Activated CD4-positive, alpha-beta T cell treated with anti-CD3 and anti-CD28 coated beads, Interleukin-2, amount 10 ng/mL, durations not matched to agents 24 days and 14 days (primary cell): Measurements from ENCODE around the gene CTDNEP1. TPM values are rescaled to one million over a fixed set of nuclear protein-coding genes. Genes with fewer than 3 reads are reported as not detected.
A peak's percentile ranks its signal among the peaks of the same experiment; 100 is the strongest.

Experiments
- DNase-seq: peaks from one replicate; pipeline ENCODE4 v3.0.0; 2022
- H3K27ac Mint-ChIP-seq: one replicate; pipeline ENCODE4 v1.8.0; 2022; ENCODE audit warnings: mild to moderate bottlenecking, mixed read lengths
- H3K27me3 Mint-ChIP-seq: one replicate; pipeline ENCODE4 v1.8.0; 2022; ENCODE audit warnings: mixed read lengths
- H3K36me3 Mint-ChIP-seq: one replicate; pipeline ENCODE4 v1.8.0; 2022; ENCODE audit warnings: low read depth, mild to moderate bottlenecking, mixed read lengths
- H3K4me1 Mint-ChIP-seq: one replicate; pipeline ENCODE4 v1.8.0; 2021; ENCODE audit warnings: mixed read lengths
- H3K4me3 Mint-ChIP-seq: one replicate; pipeline ENCODE4 v1.8.0; 2022; ENCODE audit warnings: mild to moderate bottlenecking, moderate library complexity, mixed read lengths
- H3K9me3 Mint-ChIP-seq: one replicate; pipeline ENCODE4 v1.8.0; 2021; ENCODE audit warnings: mixed read lengths
- intact Hi-C: fragments of 100-400 bp; cut with micrococcal nuclease; formaldehyde crosslinking; loops from one replicate; pipeline ENCODE4 v1.15.1; 2023
- total RNA-seq: library from RNA; stranded (reverse); gene quantifications from 2 replicates; pipeline ENCODE4 v1.2.3, GENCODE V29; 2022

CTDNEP1 gene
- total RNA-seq: 188 and 190 TPM in 2 replicates

DNA sequence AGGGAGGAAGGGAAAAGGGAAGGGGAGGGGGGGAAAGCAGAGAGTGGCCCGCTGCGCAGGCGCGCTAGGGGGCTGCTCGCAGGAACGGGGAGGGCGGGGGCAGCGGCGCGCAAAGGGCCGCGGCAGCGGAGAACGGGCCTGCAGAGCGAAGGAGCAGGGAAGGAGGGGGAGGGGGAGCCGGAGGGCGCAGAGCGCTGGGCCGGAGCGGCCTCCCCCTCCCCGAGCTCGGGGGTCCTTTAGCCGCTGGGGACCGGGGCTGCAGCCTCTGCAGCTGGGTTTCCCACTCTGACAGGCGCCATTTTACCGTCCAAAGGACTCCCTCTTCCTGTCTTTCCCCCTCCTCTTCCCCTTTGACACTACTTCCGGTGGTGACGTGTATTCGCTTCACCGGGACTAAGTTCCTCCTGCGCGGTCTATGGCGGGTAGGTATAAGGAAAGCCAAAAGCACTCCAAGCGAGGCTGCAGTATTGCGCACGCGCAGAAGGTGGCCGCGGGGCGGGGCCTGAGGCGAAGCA is at the start of gene CTDNEP1:
Gene CTDNEP1 (minus strand): TSS at position 74 of the 515 bp plus-strand sequence. CDS start 438 bp downstream, outside the sequence.
- H3K4me1 Mint-ChIP-seq: peaks cover 46% of the 10 kb centered on the region
- peak within 1 kb of the TSS; percentile 95 for H3K4me3 Mint-ChIP-seq
- intact Hi-C loops: loop anchor here (1.0 to 5.0 kb wide), 6 partner anchors 8 to 436 kb away; partner anchors contain the start of genes EIF5A, PHF23, SENP3 and TP53
- no peaks in the 10 kb centered on the region for H3K9me3 Mint-ChIP-seq
- peaks cover 43% of the 10 kb centered on the region for H3K36me3 Mint-ChIP-seq
- DNase-seq: peak; percentile 100
- peak within 1 kb of the TSS; percentile 100 for H3K27ac Mint-ChIP-seq
- no peaks in the 10 kb centered on the region for H3K27me3 Mint-ChIP-seq

GRCh38 chr17:7296189-7296861 is 44.8 kb upstream of the CTDNEP1 start:
- Mint-ChIP-seq H3K27me3 (peaks cover 45% of the 10 kb centered on the region), H3K27ac (no peak overlapping the region), H3K36me3 (no peaks in the 10 kb centered on the region), H3K4me1 (peaks cover 15% of the 10 kb centered on the region), H3K9me3 (no peaks in the 10 kb centered on the region), H3K4me3 (peak overlapping the region; percentile 77)
- intact Hi-C loops: loop anchor here (1.0 to 2.0 kb wide), 3 partner anchors 16 to 244 kb away; no protein-coding TSS in a partner anchor
- peak; percentile 93 for DNase-seq

GRCh38 chr17:7295230-7296180 is 44.0 kb upstream of the CTDNEP1 start:
- no peaks in the 10 kb centered on the region for H3K9me3 Mint-ChIP-seq
- H3K27me3 Mint-ChIP-seq: peaks cover 50% of the 10 kb centered on the region
- peak overlapping the region; percentile 56 for H3K27ac Mint-ChIP-seq
- peak; percentile 64 for DNase-seq
- peak overlapping the region; percentile 77 for H3K4me3 Mint-ChIP-seq
- H3K36me3 Mint-ChIP-seq: no peaks in the 10 kb centered on the region
- peaks cover 15% of the 10 kb centered on the region for H3K4me1 Mint-ChIP-seq
- intact Hi-C loops: loop anchor here (1.0 to 2.0 kb wide), 3 partner anchors 15 to 243 kb away; no protein-coding TSS in a partner anchor

DNA sequence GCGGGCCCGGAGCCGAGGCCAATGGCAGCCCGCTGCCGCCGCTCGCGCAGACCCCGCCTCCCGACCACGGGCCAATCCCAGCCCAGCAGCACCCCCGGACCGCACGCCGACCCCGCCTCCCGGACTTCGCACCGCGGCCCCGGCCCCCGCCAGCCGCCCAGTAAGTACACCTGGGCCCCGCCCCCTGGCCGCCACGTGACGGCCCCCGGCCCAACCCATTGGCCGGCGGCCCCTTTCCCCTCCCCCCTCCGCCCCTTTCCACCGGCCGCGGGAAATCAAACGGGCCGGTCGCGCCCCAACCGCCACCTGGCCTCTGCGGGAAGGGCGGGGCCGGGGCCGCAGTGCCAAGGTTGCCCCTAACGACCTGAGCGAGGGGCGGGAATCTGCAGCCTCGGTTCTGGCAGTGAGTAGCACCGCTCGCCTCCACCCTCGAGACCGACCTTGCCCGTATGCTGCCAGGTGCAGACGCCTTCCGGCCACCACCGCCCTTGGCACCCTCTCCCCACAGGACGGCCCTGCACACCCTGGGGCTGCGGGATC is 43.1 kb upstream of the CTDNEP1 start, which contains the start of gene YBX2:
Gene YBX2 (minus strand): TSS at position 26 of the 540 bp plus-strand sequence. CDS start 139 bp downstream, outside the sequence.
- DNase-seq: peak; percentile 93
- intact Hi-C loops: no loop called here
- peak within 1 kb of the TSS; percentile 77 for H3K4me3 Mint-ChIP-seq
- H3K27me3 Mint-ChIP-seq: peaks cover 45% of the 10 kb centered on the region
- peak within 1 kb of the TSS; percentile 56 for H3K27ac Mint-ChIP-seq
- no peaks in the 10 kb centered on the region for H3K9me3 Mint-ChIP-seq
- no peaks in the 10 kb centered on the region for H3K36me3 Mint-ChIP-seq
- peaks cover 15% of the 10 kb centered on the region for H3K4me1 Mint-ChIP-seq

- Mint-ChIP-seq H3K36me3 (no peaks in the 10 kb centered on the region), H3K4me3 (peak overlapping the region; percentile 77), H3K27me3 (peaks cover 43% of the 10 kb centered on the region), H3K27ac (no peak overlapping the region), H3K4me1 (peaks cover 15% of the 10 kb centered on the region), H3K9me3 (no peaks in the 10 kb centered on the region)
- DNase-seq: peak; percentile 75
- intact Hi-C loops: no loop called here
These were observed 42.5 kb upstream of the CTDNEP1 start for GRCh38 chr17:7293816-7294613.

GRCh38 chr17:7293159-7293558 is 41.6 kb upstream of the CTDNEP1 start:
- Mint-ChIP-seq H3K27me3 (peaks cover 46% of the 10 kb centered on the region), H3K4me1 (peaks cover 15% of the 10 kb centered on the region), H3K27ac (peak overlapping the region; percentile 59), H3K36me3 (no peaks in the 10 kb centered on the region), H3K9me3 (no peaks in the 10 kb centered on the region), H3K4me3 (peak overlapping the region; percentile 30)
- intact Hi-C loops: no loop called here
- no peak for DNase-seq

DNA sequence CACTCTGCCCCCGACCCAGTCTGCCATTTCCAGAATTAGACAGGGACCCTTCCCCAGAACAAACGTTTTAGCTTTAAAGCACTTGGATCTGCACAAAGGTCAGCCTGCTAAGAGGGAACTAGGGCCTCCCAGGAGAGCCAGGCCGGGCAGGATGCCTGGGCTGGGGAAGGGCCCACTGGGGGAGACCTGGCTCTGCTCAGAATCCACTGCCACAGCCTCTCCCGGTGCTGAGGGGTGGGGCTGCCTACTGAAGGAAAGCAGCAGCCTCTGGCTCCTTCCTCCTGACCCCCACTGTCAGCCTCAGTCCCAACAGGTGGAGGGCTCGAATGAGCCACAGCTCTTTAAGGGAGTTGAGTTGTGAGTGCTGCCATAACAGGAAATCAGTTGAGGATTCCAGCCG is 41.2 kb upstream of the CTDNEP1 start:
- Mint-ChIP-seq H3K27ac (peak overlapping the region; percentile 59), H3K4me1 (peaks cover 15% of the 10 kb centered on the region), H3K4me3 (no peak overlapping the region), H3K27me3 (peaks cover 49% of the 10 kb centered on the region), H3K36me3 (no peaks in the 10 kb centered on the region), H3K9me3 (no peaks in the 10 kb centered on the region)
- intact Hi-C loops: no loop called here
- peak; percentile 57 for DNase-seq

- no peak for DNase-seq
- no peak overlapping the region for H3K27ac Mint-ChIP-seq
- peaks cover 52% of the 10 kb centered on the region for H3K27me3 Mint-ChIP-seq
- peaks cover 15% of the 10 kb centered on the region for H3K4me1 Mint-ChIP-seq
- intact Hi-C loops: no loop called here
- no peak overlapping the region for H3K4me3 Mint-ChIP-seq
- no peaks in the 10 kb centered on the region for H3K36me3 Mint-ChIP-seq
- no peaks in the 10 kb centered on the region for H3K9me3 Mint-ChIP-seq
These were observed 40.7 kb upstream of the CTDNEP1 start for GRCh38 chr17:7292194-7292593.

GRCh38 chr17:7290685-7291084 is 39.2 kb upstream of the CTDNEP1 start:
- DNase-seq: no peak
- H3K27ac Mint-ChIP-seq: no peak overlapping the region
- no peaks in the 10 kb centered on the region for H3K9me3 Mint-ChIP-seq
- intact Hi-C loops: no loop called here
- H3K4me1 Mint-ChIP-seq: peaks cover 8% of the 10 kb centered on the region
- no peaks in the 10 kb centered on the region for H3K36me3 Mint-ChIP-seq
- peaks cover 50% of the 10 kb centered on the region for H3K27me3 Mint-ChIP-seq
- no peak overlapping the region for H3K4me3 Mint-ChIP-seq

GRCh38 chr17:7290166-7290565 is 38.6 kb upstream of the CTDNEP1 start:
- intact Hi-C loops: no loop called here

DNA sequence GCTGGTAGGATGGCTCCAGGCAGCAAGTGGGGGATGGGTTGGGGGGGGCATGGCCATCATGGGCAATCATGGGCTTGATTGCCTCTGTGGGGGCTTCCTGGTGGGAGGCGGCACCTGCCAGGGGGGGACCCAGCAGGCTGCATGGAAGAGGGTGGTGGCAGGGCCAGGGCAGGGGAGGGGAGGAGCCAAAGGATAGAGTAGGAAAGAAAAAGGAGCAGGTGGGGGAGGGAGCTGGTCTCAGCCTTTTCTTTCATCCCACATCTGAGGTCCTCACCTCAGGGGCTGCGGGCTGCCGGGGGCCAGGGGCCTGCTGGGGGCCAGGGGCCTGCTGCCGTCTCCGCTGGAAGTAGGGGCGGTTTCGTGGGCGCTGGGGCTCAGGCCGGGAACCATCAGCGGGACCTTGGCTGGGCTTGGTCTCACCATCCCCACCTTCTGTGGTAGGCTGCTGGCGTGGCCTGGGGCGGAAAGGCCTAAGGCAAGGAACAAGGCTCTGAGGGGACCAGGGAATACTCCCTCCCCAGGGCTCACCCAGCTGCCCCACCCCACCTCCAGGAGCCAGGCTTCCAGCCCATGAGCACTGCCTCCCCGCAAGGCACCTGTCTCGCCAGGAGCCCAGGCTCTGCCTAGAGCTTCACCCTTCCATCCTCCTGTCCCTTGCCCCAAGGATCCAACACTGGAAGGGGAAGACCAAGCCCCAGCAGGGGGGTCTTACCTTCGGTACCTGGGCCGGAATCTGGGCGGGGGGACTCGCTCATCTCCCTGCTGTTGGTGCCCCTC is 37.9 kb upstream of the CTDNEP1 start:
- Mint-ChIP-seq H3K9me3 (no peaks in the 10 kb centered on the region), H3K36me3 (no peaks in the 10 kb centered on the region), H3K27me3 (peaks cover 44% of the 10 kb centered on the region), H3K4me1 (peaks cover 2% of the 10 kb centered on the region), H3K27ac (no peak overlapping the region), H3K4me3 (no peak overlapping the region)
- no peak for DNase-seq
- intact Hi-C loops: no loop called here

More at GRCh38 chr17:7290166-7290565, 38.6 kb upstream of the CTDNEP1 start:
- no peak for DNase-seq
- H3K36me3 Mint-ChIP-seq: no peaks in the 10 kb centered on the region
- peaks cover 6% of the 10 kb centered on the region for H3K4me1 Mint-ChIP-seq
- H3K9me3 Mint-ChIP-seq: no peaks in the 10 kb centered on the region
- H3K27me3 Mint-ChIP-seq: peaks cover 47% of the 10 kb centered on the region
- H3K27ac Mint-ChIP-seq: no peak overlapping the region
- no peak overlapping the region for H3K4me3 Mint-ChIP-seq

DNA sequence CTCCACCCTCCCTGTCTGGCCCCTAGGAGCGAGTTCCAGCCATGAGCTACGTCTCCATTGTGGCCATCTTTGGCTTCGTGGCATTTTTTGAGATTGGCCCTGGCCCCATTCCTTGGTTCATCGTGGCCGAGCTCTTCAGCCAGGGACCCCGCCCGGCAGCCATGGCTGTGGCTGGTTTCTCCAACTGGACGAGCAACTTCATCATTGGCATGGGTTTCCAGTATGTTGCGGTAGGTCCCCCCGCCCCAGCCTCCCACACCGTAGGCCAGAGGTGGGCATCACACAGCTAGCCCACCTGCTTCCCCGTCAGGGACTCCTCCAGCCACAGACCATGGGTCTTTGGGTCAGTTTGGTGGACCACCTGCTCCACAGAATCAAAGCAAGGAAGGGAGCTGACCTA is 34.1 kb upstream of the CTDNEP1 start:
- intact Hi-C loops: no loop called here
- H3K4me3 Mint-ChIP-seq: no peak overlapping the region
- no peaks in the 10 kb centered on the region for H3K9me3 Mint-ChIP-seq
- H3K36me3 Mint-ChIP-seq: no peaks in the 10 kb centered on the region
- H3K27me3 Mint-ChIP-seq: peaks cover 38% of the 10 kb centered on the region
- DNase-seq: no peak
- peaks cover 6% of the 10 kb centered on the region for H3K4me1 Mint-ChIP-seq
- H3K27ac Mint-ChIP-seq: no peak overlapping the region
